Measurements from ENCODE around the gene SQOR.

Gene SQOR

GRCh38 chr15:45665261-45665660 is 30.4 kb downstream of the SQOR start:
- TF ChIP-seq CTCF (conservative IDR thresholded peaks at IDR 0.05) (no peak), ZFX (IDR thresholded peaks at IDR 0.05) (no peak)

GRCh38 chr15:45666119-45666875 is 31.5 kb downstream of the SQOR start:
- TF ChIP-seq CTCF (conservative IDR thresholded peaks at IDR 0.05), result peak; percentile 24
- TF ChIP-seq ZFX (IDR thresholded peaks at IDR 0.05), result no peak
- no peak overlapping the region for H3K27ac ChIP-seq

More at GRCh38 chr15:45665261-45665660, 30.4 kb downstream of the SQOR start:
- no peak overlapping the region for H3K27ac ChIP-seq

- no peak for TF ChIP-seq ZFX (IDR thresholded peaks at IDR 0.05)
- TF ChIP-seq CTCF (conservative IDR thresholded peaks at IDR 0.05), result no peak
- no peak overlapping the region for H3K27ac ChIP-seq
Observed at GRCh38 chr15:45667002-45667401, 32.2 kb downstream of the SQOR start.

GRCh38 chr15:45668386-45668785 is 33.6 kb downstream of the SQOR start:
- no peak overlapping the region for H3K27ac ChIP-seq
- TF ChIP-seq ZFX (IDR thresholded peaks at IDR 0.05) (no peak), CTCF (conservative IDR thresholded peaks at IDR 0.05) (no peak)

GRCh38 chr15:45669422-45669821 is 34.6 kb downstream of the SQOR start:
- no peak overlapping the region for H3K27ac ChIP-seq
- TF ChIP-seq CTCF (conservative IDR thresholded peaks at IDR 0.05), result no peak
- no peak for TF ChIP-seq ZFX (IDR thresholded peaks at IDR 0.05)

- TF ChIP-seq ZFX (IDR thresholded peaks at IDR 0.05), result no peak
- TF ChIP-seq CTCF (conservative IDR thresholded peaks at IDR 0.05), result no peak
Observed at GRCh38 chr15:45670091-45670490, 35.3 kb downstream of the SQOR start.

GRCh38 chr15:45670511-45670910 is 35.7 kb downstream of the SQOR start:
- H3K27ac ChIP-seq, result no peak overlapping the region
- no peak for TF ChIP-seq CTCF (conservative IDR thresholded peaks at IDR 0.05)

More at GRCh38 chr15:45670091-45670490, 35.3 kb downstream of the SQOR start:
- no peak overlapping the region for H3K27ac ChIP-seq
